HepG2 (cell line): ENCODE data around the gene ZNF146. TPM values are rescaled to one million over a fixed set of nuclear protein-coding genes. Genes with fewer than 3 reads are reported as not detected.

Source experiments
- ATAC-seq: fragments of 200-7000 bp; cut with Tn5 transposase; 3 replicates; pipeline ENCODE4 v1.9.1; 2020; ENCODE audit warnings: mild to moderate bottlenecking, moderate library complexity
- BruUV-seq: library from RNA; stranded (reverse); fragments of 400-500 nt; replicated peaks from 2 replicates; lab custom pipeline; 2021; lab: Mats Ljungman, UMichigan
- CTCF ChIA-PET: fragments of 300-600 bp; formaldehyde crosslinking; extraction: SDS; loops from one replicate; lab custom pipeline; 2021; ENCODE audit warnings: low total read pairs, inconsistent platforms, low intra/inter-chr PET ratio; lab: Yijun Ruan, JAX
- POLR2A ChIA-PET: fragments of 350-600 bp; sonication (Branson Sonifier 250); formaldehyde crosslinking; loops from one replicate; lab custom pipeline; 2020; ENCODE audit warnings: antibody characterized with exemption, inconsistent platforms; lab: Yijun Ruan, JAX
- DNase-seq: peaks from one replicate; pipeline ENCODE4 v3.0.0-alpha.2; 2015; ENCODE audit warnings: low spot score
- FAIRE-seq: peaks from 3 replicates; lab custom pipeline; 2011; peaks lifted over from hg19 to GRCh38; lab: Jason Lieb, UNC
- H2AFZ ChIP-seq: one replicate; pipeline ENCODE4 v1.6.1; 2011; ENCODE audit warnings: low read length, inconsistent platforms
- H3K27ac ChIP-seq: fragments of 300-600 bp; 3 replicates; pipeline ENCODE4 v1.8.0; 2011; ENCODE audit warnings: mixed run types, mild to moderate bottlenecking, mixed read lengths, low read length, inconsistent platforms; ENCODE audit not compliant: insufficient read depth; ENCODE audit errors: extremely low read length
- H3K27me3 ChIP-seq, 2 experiments: fragments of 200-600 bp in 1 of 2; 2 replicates in 1 of 2; 3 replicates in 1 of 2; pipeline versions ENCODE4 v1.6.0 to v1.8.0; 2011; ENCODE audit warnings: low read length in 2 of 2, mild to moderate bottlenecking in 2 of 2, moderate library complexity in 2 of 2, inconsistent platforms in 1 of 2; ENCODE audit not compliant: insufficient read depth in 2 of 2, control insufficient read depth in 1 of 2
- H3K36me3 ChIP-seq, 2 experiments: fragments of 200-600 bp in 1 of 2; replicated peaks in 1 of 2; 2 replicates in 1 of 2; 3 replicates in 1 of 2; pipeline versions ENCODE4 v1.5.1 to v1.8.0; 2011; ENCODE audit warnings: low read length in 2 of 2, inconsistent platforms in 1 of 2; ENCODE audit not compliant: insufficient read depth in 2 of 2, control insufficient read depth in 1 of 2
- H3K4me1 ChIP-seq: 2 replicates; pipeline ENCODE4 v1.5.1; 2012; ENCODE audit warnings: low read length, inconsistent platforms; ENCODE audit not compliant: insufficient read depth
- H3K4me2 ChIP-seq: 2 replicates; pipeline ENCODE4 v1.6.0; 2011; ENCODE audit warnings: low read depth, low read length, inconsistent platforms
- H3K4me3 ChIP-seq, 3 experiments: fragments of 200-600 bp in 1 of 3; sonication (generic), shearing (Covaris generic) in 1 of 3; replicated peaks in 1 of 3; 2 replicates each; pipeline ENCODE4 v1.5.1; 2011 to 2016; ENCODE audit warnings: low read length in 3 of 3, inconsistent platforms in 2 of 3, low read depth in 2 of 3, mild to moderate bottlenecking in 2 of 3, control low read depth in 1 of 3, mixed read lengths in 1 of 3; ENCODE audit not compliant: insufficient read depth in 1 of 3
- H3K79me2 ChIP-seq: one replicate; pipeline ENCODE4 v1.6.1; 2011; ENCODE audit warnings: low read length, inconsistent platforms; ENCODE audit not compliant: insufficient read depth
- H3K9ac ChIP-seq: 2 replicates; pipeline ENCODE4 v1.6.0; 2011; ENCODE audit warnings: mild to moderate bottlenecking, low read depth, low read length, inconsistent platforms; ENCODE audit not compliant: insufficient read depth
- H3K9me3 ChIP-seq: 2 replicates; pipeline ENCODE4 v1.5.1; 2012; ENCODE audit warnings: mild to moderate bottlenecking, low read length
- H4K20me1 ChIP-seq: 2 replicates; pipeline ENCODE4 v1.6.0; 2011; ENCODE audit warnings: inconsistent platforms, mild to moderate bottlenecking, low read length, moderate library complexity; ENCODE audit not compliant: insufficient read depth
- NFIC ChIP-seq: IDR thresholded peaks from 2 replicates; pipeline ENCODE4 v1.6.1; 2012; ENCODE audit warnings: mild to moderate bottlenecking, low read length, inconsistent platforms
- PAXIP1 ChIP-seq: sonication (generic); formaldehyde crosslinking; conservative IDR thresholded peaks from 2 replicates; pipeline ENCODE4 v1.4.0; 2020; ENCODE audit warnings: mild to moderate bottlenecking, missing genetic modification reagents, moderate library complexity
- TOPORS ChIP-seq: sonication (generic); formaldehyde crosslinking; IDR thresholded peaks from 2 replicates; pipeline ENCODE4 v1.8.0; 2023; ENCODE audit warnings: mild to moderate bottlenecking, missing genetic modification reagents
- ZNF430 ChIP-seq: sonication (generic); formaldehyde crosslinking; IDR thresholded peaks from 2 replicates; pipeline ENCODE4 v1.9.0; 2021; ENCODE audit warnings: mild to moderate bottlenecking, missing genetic modification reagents
- WGBS: methylation state at CpG from one replicate; pipeline ENCODE4 v1.1.6; 2017; ENCODE audit warnings: low lambda C conversion rate; 5-methylcytosine and 5-hydroxymethylcytosine counted together
- in situ Hi-C: cut with HindIII; loops from 2 replicates; pipeline ENCODE4 v1.10.0; 2017; ENCODE audit warnings: low pct_unique_long_range_greater_than_20kb; ENCODE audit not compliant: extremely low pct_ligation_motif_present
- intact Hi-C: fragments of 100-400 bp; cut with micrococcal nuclease; formaldehyde crosslinking; loops from one replicate; pipeline ENCODE4 v1.10.0; 2022; ENCODE audit not compliant: unreplicated experiment
- polyA plus RNA-seq, 8 experiments: library from polyadenylated mRNA; depleted of rRNA in 3 of 8; stranded (reverse) in 7 of 8; unstranded in 1 of 8; fragments of >200 nt; fragmentation: Illumina TruSeq in 4 of 8; extraction: Trizol in 4 of 8; gene quantifications; 2 replicates each; pipeline versions ENCODE4 v1.2.1 to v1.2.3, GENCODE V29; 2011 to 2016; ENCODE audit warnings: low read depth in 4 of 8, missing spikeins in 1 of 8, mixed read lengths in 1 of 8; ENCODE audit not compliant: insufficient read depth in 1 of 8
- total RNA-seq, 5 experiments: library from RNA; depleted of rRNA; stranded (reverse); fragments of >200 nt; fragmentation: Illumina TruSeq; extraction: Trizol; gene quantifications; 2 replicates each; pipeline ENCODE4 v1.2.3, GENCODE V29; 2016; ENCODE audit warnings: low read depth in 1 of 5

The ZNF146 gene
- total and polyA plus RNA-seq, 2 of the 13 experiments (the other 11 are each of a cell fraction or from before 2014, with no cell fraction given) = 28.4 to 52.7 TPM

GRCh38 chr19:36221474-36221873, 6.6 kb downstream of the ZNF146 start (continued):
- no peak for TF ChIP-seq TOPORS (CRISPR knock-in tag)
- no peak for TF ChIP-seq ZNF430 (CRISPR knock-in tag)

- CTCF ChIA-PET = no interaction called here
- peaks cover 69% of the 10 kb centered on the region for H3K79me2 ChIP-seq
Measured at GRCh38 chr19:36222503-36222902, 7.6 kb downstream of the ZNF146 start.

More at GRCh38 chr19:36222503-36222902, 7.6 kb downstream of the ZNF146 start:
- Histone ChIP-seq H2AFZ (no peak overlapping the region), H3K27ac (no peak overlapping the region), H4K20me1 (peaks cover 16% of the 10 kb centered on the region), H3K27me3 (no peaks in the 10 kb centered on the region), H3K4me3 (no peak overlapping the region), H3K4me2 (no peak overlapping the region), H3K9me3 (no peaks in the 10 kb centered on the region), H3K36me3 (peaks cover 7 to 32% of the 10 kb centered on the region in 2 experiments), H3K9ac (no peak overlapping the region), H3K4me1 (peaks cover 28% of the 10 kb centered on the region)
- TF ChIP-seq PAXIP1 (CRISPR knock-in tag) (no peak), NFIC (no peak)
- ATAC-seq (no peak), FAIRE-seq (no peak), DNase-seq (no peak)
- 96% methylated on average over 4 of the region's 4 CpGs for WGBS
- in situ Hi-C loops (no loop called here), intact Hi-C loops (no loop called here)
- BruUV-seq = no TSS peak
- POLR2A ChIA-PET = no interaction called here
